ENCODE results near the gene DCHS1. TPM values are rescaled to one million over a fixed set of nuclear protein-coding genes. Genes with fewer than 3 reads are reported as not detected.

Gene DCHS1
- total and polyA plus RNA-seq, 9 of the 15 experiments (the other 6 are each of a cell fraction or from before 2014, with no cell fraction given): 0.04 to 0.49 (median 0.14) TPM; not detected in 2

DNA sequence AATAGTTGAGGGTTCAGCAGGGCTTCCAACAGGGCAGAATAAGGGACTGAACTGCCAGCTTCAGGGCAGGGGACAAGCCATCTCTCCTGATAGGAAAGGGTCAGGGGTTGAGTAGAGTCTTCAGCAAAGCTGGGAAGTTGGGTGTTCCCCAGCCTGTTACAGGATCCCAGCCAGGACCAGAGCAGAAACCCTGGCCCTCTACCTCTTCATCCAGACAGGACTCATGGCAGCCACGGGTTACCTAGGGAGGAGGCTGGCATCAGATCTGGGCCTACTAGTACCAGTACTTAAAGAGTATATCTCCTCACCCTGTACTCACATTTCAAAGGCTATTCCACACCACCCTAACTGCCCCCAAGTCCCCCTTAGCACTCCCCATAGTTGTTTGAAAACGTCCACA lies 41.2 kb downstream of the DCHS1 start:
- no peak for FAIRE-seq
- H3K36me3 ChIP-seq (ENCODE audit: control insufficient read depth, insufficient read depth, low read length): peaks cover 42% of the 10 kb centered on the region
- H3K9ac ChIP-seq (ENCODE audit: insufficient read depth in 1 of 2, low read depth in 2 of 2, low read length in 2 of 2): no peak overlapping the region
- ATAC-seq: no peak
- no peak for DNase-seq (ENCODE audit: extremely low read depth in 1 of 4, low spot score in 3 of 4)
- ChIA-PET POLR2A (interaction anchor here (0.7 kb wide), 1 partner anchor 133 kb away, joined by 4 read pairs; the partner anchor contains the start of genes ARFIP2 and TIMM10B), CTCF (ENCODE audit: low intra/inter-chr PET ratio) (no interaction called here)
- TF ChIP-seq ZNF239 (CRISPR knock-in tag; IDR thresholded peaks at IDR 0.05) (no peak), ZNF830 (CRISPR knock-in tag; IDR thresholded peaks at IDR 0.05) (no peak), DDX20 (tag; IDR thresholded peaks at IDR 0.05; ENCODE audit: low read depth) (no peak), CBX1 (IDR thresholded peaks at IDR 0.05; ENCODE audit: low read depth) (no peak), KAT7 (CRISPR knock-in tag; IDR thresholded peaks at IDR 0.05; ENCODE audit: borderline replicate concordance) (no peak), MYC (IDR thresholded peaks at IDR 0.05; ENCODE audit: low read depth, low read length) (no peak), MYC (CRISPR knock-in tag; IDR thresholded peaks at IDR 0.05; ENCODE audit: borderline replicate concordance, low read depth) (no peak), NRF1 (conservative IDR thresholded peaks at IDR 0.05 in 1 of 2, IDR thresholded peaks at IDR 0.05 in 1 of 2) (no peak), ZKSCAN3 (CRISPR knock-in tag; IDR thresholded peaks at IDR 0.05) (no peak), PCBP1 (IDR thresholded peaks at IDR 0.05; ENCODE audit: low read depth, low read length, poor library complexity, severe bottlenecking) (no peak), ZBED1 (IDR thresholded peaks at IDR 0.05) (no peak)
- TF ChIP-seq, protein P1, sequence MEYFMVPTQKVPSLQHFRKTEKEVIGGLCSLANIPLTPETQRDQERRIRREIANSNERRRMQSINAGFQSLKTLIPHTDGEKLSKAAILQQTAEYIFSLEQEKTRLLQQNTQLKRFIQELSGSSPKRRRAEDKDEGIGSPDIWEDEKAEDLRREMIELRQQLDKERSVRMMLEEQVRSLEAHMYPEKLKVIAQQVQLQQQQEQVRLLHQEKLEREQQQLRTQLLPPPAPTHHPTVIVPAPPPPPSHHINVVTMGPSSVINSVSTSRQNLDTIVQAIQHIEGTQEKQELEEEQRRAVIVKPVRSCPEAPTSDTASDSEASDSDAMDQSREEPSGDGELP (CRISPR knock-in tag; IDR thresholded peaks at IDR 0.05; ENCODE audit: borderline replicate concordance): no peak
- TF ChIP-seq, protein P2, sequence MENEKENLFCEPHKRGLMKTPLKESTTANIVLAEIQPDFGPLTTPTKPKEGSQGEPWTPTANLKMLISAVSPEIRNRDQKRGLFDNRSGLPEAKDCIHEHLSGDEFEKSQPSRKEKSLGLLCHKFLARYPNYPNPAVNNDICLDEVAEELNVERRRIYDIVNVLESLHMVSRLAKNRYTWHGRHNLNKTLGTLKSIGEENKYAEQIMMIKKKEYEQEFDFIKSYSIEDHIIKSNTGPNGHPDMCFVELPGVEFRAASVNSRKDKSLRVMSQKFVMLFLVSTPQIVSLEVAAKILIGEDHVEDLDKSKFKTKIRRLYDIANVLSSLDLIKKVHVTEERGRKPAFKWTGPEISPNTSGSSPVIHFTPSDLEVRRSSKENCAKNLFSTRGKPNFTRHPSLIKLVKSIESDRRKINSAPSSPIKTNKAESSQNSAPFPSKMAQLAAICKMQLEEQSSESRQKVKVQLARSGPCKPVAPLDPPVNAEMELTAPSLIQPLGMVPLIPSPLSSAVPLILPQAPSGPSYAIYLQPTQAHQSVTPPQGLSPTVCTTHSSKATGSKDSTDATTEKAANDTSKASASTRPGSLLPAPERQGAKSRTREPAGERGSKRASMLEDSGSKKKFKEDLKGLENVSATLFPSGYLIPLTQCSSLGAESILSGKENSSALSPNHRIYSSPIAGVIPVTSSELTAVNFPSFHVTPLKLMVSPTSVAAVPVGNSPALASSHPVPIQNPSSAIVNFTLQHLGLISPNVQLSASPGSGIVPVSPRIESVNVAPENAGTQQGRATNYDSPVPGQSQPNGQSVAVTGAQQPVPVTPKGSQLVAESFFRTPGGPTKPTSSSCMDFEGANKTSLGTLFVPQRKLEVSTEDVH (IDR thresholded peaks at IDR 0.05; ENCODE audit: low read depth, partially characterized antibody): no peak
- no peak overlapping the region for H3K4me2 ChIP-seq (ENCODE audit: insufficient read depth, low read length)
- no peaks in the 10 kb centered on the region for H3K9me1 ChIP-seq (ENCODE audit: control insufficient read depth, insufficient read depth, low read length)
- BruUV-seq (replicated peaks): no TSS peak
- H3K27me3 ChIP-seq (ENCODE audit: control insufficient read depth in 2 of 2, insufficient read depth in 2 of 2, low read length in 2 of 2): no peaks in the 10 kb centered on the region
- intact Hi-C loops (cut with micrococcal nuclease): no loop called here
- H3K79me2 ChIP-seq (ENCODE audit: control insufficient read depth, insufficient read depth, low read length): peaks cover 29% of the 10 kb centered on the region
- in situ Hi-C loops (cut with MboI): no loop called here
- H2AFZ ChIP-seq (ENCODE audit: low read depth, low read length): no peak overlapping the region
- H3K4me3 ChIP-seq: no peak overlapping the region
- no peaks in the 10 kb centered on the region for H3K9me3 ChIP-seq (replicated peaks; ENCODE audit: control insufficient read depth, insufficient read depth, low read depth, low read length)
- WGBS (ENCODE audit: insufficient coverage, low coverage, missing lambda C conversion rate): 33% methylated on average over 2 of the region's 2 CpGs
- H3K4me1 ChIP-seq (replicated peaks in 1 of 2; ENCODE audit: control insufficient read depth in 2 of 2, insufficient read depth in 2 of 2, low read length in 2 of 2): peaks cover 17 to 29% of the 10 kb centered on the region in 2 experiments
- H3K27ac ChIP-seq (ENCODE audit: extremely low read depth, low read depth, low read length): no peak overlapping the region
- H4K20me1 ChIP-seq (replicated peaks; ENCODE audit: control insufficient read depth, insufficient read depth, low read length): no peaks in the 10 kb centered on the region

Data from K562 (cell line).